Activated naive CD4-positive, alpha-beta T cell treated with anti-CD3 and anti-CD28 coated beads for 36 hours (primary cell): ENCODE results near the gene STK32B. TPM values are rescaled to one million over a fixed set of nuclear protein-coding genes. Genes with fewer than 3 reads are reported as not detected.

ENCODE experiments used
- CTCF ChIA-PET: fragments of 350-600 bp; sonication (Branson Sonifier 250); formaldehyde crosslinking; loops from one replicate; lab custom pipeline; 2021; ENCODE audit warnings: antibody characterized with exemption; lab: Charles Lee
- DNase-seq: peaks from one replicate; pipeline ENCODE4 v3.0.0-alpha.2; 2020
- H3K27ac Mint-ChIP-seq: one replicate; pipeline ENCODE4 v1.8.0; 2021; ENCODE audit warnings: mild to moderate bottlenecking, mixed read lengths
- H3K27me3 Mint-ChIP-seq: one replicate; pipeline ENCODE4 v1.8.0; 2021; ENCODE audit warnings: low read depth, mixed read lengths
- H3K36me3 Mint-ChIP-seq: one replicate; pipeline ENCODE4 v1.8.0; 2021; ENCODE audit warnings: low read depth, mixed read lengths
- H3K4me1 Mint-ChIP-seq: one replicate; pipeline ENCODE4 v1.8.0; 2021; ENCODE audit warnings: low read depth, mixed read lengths
- H3K4me3 Mint-ChIP-seq: one replicate; pipeline ENCODE4 v1.8.0; 2021; ENCODE audit warnings: mild to moderate bottlenecking, moderate library complexity, mixed read lengths
- H3K9me3 Mint-ChIP-seq: one replicate; pipeline ENCODE4 v1.8.0; 2021; ENCODE audit warnings: mixed read lengths
- intact Hi-C: fragments of 100-400 bp; cut with micrococcal nuclease; formaldehyde crosslinking; loops from one replicate; pipeline ENCODE4 v1.15.1; 2023
- total RNA-seq, 2 experiments: library from RNA; stranded (reverse); gene quantifications; one replicate each; pipeline ENCODE4 v1.2.3, GENCODE V29; 2021

Gene STK32B
- total RNA-seq, 2 experiments from 2014 or later, result not detected

DNA sequence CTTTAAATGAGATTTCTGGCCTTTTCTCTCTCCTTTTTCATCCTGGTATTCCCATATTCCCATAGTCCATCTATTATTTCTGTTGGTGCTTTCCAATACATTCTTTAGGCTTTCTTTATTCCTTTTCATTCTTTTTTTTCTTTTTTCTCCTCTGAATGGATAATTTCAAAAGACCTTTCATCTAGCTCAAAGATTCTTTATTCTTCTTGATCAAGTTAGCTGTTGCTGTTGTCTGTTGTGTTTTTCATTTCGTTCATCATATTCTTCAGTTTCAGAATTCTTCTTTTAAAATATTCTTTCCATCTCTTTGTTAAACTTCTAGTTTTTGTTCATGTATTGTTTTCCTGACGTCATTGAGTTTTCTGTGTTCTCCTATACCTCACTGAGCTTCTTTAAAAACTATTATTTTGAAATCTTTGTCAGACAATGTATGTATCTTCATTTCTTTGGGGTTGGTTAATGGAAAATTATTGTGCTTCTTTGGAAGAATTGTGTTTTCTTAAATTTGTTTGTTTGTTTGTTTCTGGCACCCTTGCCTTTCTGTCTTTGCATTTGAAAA lies 30.2 kb downstream of the STK32B start:
- peaks cover 20% of the 10 kb centered on the region for H3K9me3 Mint-ChIP-seq
- no peak for DNase-seq
- H3K36me3 Mint-ChIP-seq, result peaks cover 3% of the 10 kb centered on the region
- intact Hi-C loops, result no loop called here
- H3K27me3 Mint-ChIP-seq, result peaks cover 15% of the 10 kb centered on the region
- H3K27ac Mint-ChIP-seq, result no peak overlapping the region
- no peak overlapping the region for H3K4me3 Mint-ChIP-seq
- CTCF ChIA-PET, result interaction anchor here (0.7 kb wide), 1 partner anchor 245 kb away, joined by 3 read pairs; no protein-coding TSS in a partner anchor
- no peaks in the 10 kb centered on the region for H3K4me1 Mint-ChIP-seq

- Mint-ChIP-seq H3K4me3 (no peak overlapping the region), H3K36me3 (peaks cover 3% of the 10 kb centered on the region), H3K27me3 (peaks cover 11% of the 10 kb centered on the region), H3K4me1 (no peaks in the 10 kb centered on the region), H3K27ac (no peak overlapping the region), H3K9me3 (peaks cover 20% of the 10 kb centered on the region)
- no peak for DNase-seq
- CTCF ChIA-PET, result no interaction called here
- intact Hi-C loops, result no loop called here
These were observed 31.1 kb downstream of the STK32B start for GRCh38 chr4:5082376-5082775.

DNA sequence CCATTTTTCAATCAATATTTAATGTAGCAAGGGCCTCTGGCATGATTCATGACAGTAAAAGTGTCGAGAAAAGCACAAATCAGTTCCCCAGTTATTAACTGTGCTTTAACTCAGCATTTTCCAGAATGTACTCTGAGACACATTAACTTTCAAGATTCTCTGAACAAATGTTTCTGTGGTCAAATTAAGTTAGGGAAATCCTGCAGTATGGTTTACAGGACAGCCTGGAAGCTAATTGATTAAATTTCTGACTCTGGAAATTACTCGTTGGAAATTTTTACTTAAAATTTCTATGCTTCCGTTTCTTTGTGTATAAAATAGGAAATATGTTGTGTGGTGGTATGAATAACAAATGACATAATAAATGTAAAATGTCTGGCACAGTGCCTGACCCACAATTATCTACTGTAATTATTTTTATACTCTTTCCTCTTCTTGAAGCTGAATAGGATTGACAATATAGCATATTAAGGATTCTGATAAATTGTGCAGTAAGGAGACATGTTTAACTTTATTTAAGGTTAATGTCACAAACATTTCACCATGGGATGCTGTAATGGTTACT lies 33.7 kb downstream of the STK32B start:
- Mint-ChIP-seq H3K9me3 (peaks cover 20% of the 10 kb centered on the region), H3K4me3 (no peak overlapping the region), H3K27ac (no peak overlapping the region), H3K36me3 (peaks cover 3% of the 10 kb centered on the region), H3K27me3 (peaks cover 3% of the 10 kb centered on the region), H3K4me1 (no peaks in the 10 kb centered on the region)
- no peak for DNase-seq
- CTCF ChIA-PET, result no interaction called here
- intact Hi-C loops, result no loop called here

DNA sequence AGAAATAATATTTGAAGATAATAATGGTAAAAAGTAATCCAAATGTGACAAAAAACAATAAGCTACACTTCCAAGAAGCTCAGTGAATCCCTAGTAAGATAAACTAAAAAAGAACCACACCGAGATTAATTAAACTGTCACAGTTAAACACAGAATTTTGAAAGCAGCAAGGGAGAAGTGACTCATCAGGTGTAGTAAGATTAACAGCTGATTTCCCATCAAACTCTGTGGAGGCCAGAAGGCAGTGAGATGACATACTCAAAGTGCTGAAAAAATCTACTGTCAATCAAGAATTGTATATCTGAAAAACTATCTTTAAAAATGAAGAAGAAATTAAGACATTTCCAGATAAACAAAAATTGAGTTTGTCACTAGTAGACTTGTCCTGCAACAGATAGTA lies 35.3 kb downstream of the STK32B start:
- Mint-ChIP-seq H3K36me3 (peaks cover under 1% of the 10 kb centered on the region), H3K27me3 (no peaks in the 10 kb centered on the region), H3K27ac (no peak overlapping the region), H3K9me3 (peaks cover 13% of the 10 kb centered on the region), H3K4me1 (no peaks in the 10 kb centered on the region), H3K4me3 (no peak overlapping the region)
- no peak for DNase-seq
- intact Hi-C loops, result no loop called here
- CTCF ChIA-PET, result no interaction called here

DNA sequence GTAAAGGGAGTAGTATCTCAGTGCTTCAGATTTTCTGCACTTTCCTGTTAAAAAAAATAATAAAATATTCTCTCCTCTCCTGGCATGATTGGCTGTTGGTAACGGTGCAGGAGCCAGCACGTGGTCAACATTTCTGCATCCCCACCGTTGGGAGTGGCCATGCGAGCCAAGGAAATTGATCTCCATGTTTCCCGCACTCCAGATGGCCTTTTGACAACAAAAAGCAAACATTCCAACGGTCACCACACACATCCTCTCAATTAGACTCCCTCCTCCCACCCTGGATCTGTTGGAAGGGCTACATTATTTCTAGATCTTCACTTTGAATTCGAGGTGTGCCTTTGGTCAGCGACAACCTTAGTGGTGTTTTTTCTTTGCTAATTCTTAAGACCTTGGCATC lies 45.0 kb downstream of the STK32B start:
- intact Hi-C loops, result no loop called here
- no peak for DNase-seq
- Mint-ChIP-seq H3K4me1 (no peaks in the 10 kb centered on the region), H3K4me3 (no peak overlapping the region), H3K36me3 (no peaks in the 10 kb centered on the region), H3K9me3 (peaks cover 1% of the 10 kb centered on the region), H3K27ac (no peak overlapping the region), H3K27me3 (no peaks in the 10 kb centered on the region)
- CTCF ChIA-PET, result no interaction called here

DNA sequence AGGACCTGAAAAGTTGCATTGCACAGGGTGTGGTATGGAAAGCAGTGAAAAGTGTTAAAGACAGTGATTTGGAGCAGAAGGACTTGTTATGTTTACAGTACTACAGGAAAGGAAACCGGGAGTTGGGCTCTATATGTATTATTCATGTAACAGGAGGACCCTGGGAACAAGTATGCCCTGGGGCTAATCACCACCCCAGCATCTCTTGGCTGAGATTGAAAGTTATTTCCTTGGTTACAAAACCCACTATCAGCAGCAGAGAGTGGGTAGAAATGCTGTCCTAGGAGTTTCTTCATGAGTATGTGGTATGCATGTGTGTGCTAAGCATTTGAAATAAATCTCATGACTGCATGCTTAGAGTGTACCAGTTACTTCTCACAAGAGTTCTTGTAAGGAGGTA lies 46.9 kb downstream of the STK32B start:
- no peak overlapping the region for H3K4me3 Mint-ChIP-seq
- H3K27me3 Mint-ChIP-seq, result peaks cover under 1% of the 10 kb centered on the region
- H3K9me3 Mint-ChIP-seq, result peaks cover 1% of the 10 kb centered on the region
- H3K36me3 Mint-ChIP-seq, result no peaks in the 10 kb centered on the region
- no peak overlapping the region for H3K27ac Mint-ChIP-seq
- no peaks in the 10 kb centered on the region for H3K4me1 Mint-ChIP-seq
- DNase-seq, result no peak
- CTCF ChIA-PET, result interaction anchor here (0.6 kb wide), 1 partner anchor 662 kb away, joined by 3 read pairs; no protein-coding TSS in a partner anchor
- intact Hi-C loops, result no loop called here

GRCh38 chr4:5100336-5100735 lies 49.1 kb downstream of the STK32B start:
- H3K4me3 Mint-ChIP-seq, result no peak overlapping the region
- peaks cover 1% of the 10 kb centered on the region for H3K9me3 Mint-ChIP-seq
- H3K36me3 Mint-ChIP-seq, result no peaks in the 10 kb centered on the region

DNA sequence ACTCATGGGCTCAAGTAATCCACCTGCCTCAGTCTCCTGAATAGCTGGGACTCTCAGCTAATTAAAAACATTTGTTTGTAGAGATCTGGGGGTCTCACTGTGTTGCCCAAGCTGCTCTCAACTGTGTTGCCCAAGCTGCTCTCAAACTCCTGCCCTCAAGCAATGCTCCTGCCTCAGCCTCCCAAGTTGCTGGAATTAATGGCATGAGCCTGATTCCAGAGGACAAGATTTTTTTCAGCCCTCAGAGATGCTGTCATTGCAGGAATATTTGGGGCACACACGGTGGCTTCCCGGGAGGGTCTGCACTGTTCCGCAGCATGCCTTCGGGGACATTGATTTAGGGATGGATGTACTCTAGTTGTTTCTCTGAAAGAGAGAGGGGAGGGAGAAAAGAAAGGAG lies 49.7 kb downstream of the STK32B start:
- H3K36me3 Mint-ChIP-seq, result no peaks in the 10 kb centered on the region

More at GRCh38 chr4:5100336-5100735, 49.1 kb downstream of the STK32B start:
- Mint-ChIP-seq H3K27ac (no peak overlapping the region), H3K27me3 (peaks cover 3% of the 10 kb centered on the region), H3K4me1 (no peaks in the 10 kb centered on the region)
- intact Hi-C loops, result no loop called here
- DNase-seq, result no peak
- CTCF ChIA-PET, result no interaction called here

GRCh38 chr4:5101571-5101970 lies 50.3 kb downstream of the STK32B start:
- CTCF ChIA-PET, result no interaction called here
- peaks cover 1% of the 10 kb centered on the region for H3K9me3 Mint-ChIP-seq

More for the DNA sequence above, 49.7 kb downstream of the STK32B start:
- peaks cover 1% of the 10 kb centered on the region for H3K9me3 Mint-ChIP-seq
- no peaks in the 10 kb centered on the region for H3K4me1 Mint-ChIP-seq
- no peak overlapping the region for H3K4me3 Mint-ChIP-seq
- peaks cover 3% of the 10 kb centered on the region for H3K27me3 Mint-ChIP-seq
- no peak for DNase-seq
- CTCF ChIA-PET, result no interaction called here
- intact Hi-C loops, result no loop called here
- no peak overlapping the region for H3K27ac Mint-ChIP-seq

GRCh38 chr4:5110901-5111300 lies 59.6 kb downstream of the STK32B start:
- DNase-seq, result no peak
- H3K27me3 Mint-ChIP-seq, result peaks cover 15% of the 10 kb centered on the region
- H3K36me3 Mint-ChIP-seq, result no peaks in the 10 kb centered on the region
- H3K9me3 Mint-ChIP-seq, result no peaks in the 10 kb centered on the region
- H3K4me3 Mint-ChIP-seq, result no peak overlapping the region
- intact Hi-C loops, result no loop called here
- CTCF ChIA-PET, result no interaction called here
- no peak overlapping the region for H3K27ac Mint-ChIP-seq
- no peaks in the 10 kb centered on the region for H3K4me1 Mint-ChIP-seq

More at GRCh38 chr4:5101571-5101970, 50.3 kb downstream of the STK32B start:
- Mint-ChIP-seq H3K4me3 (no peak overlapping the region), H3K27ac (no peak overlapping the region), H3K36me3 (no peaks in the 10 kb centered on the region), H3K27me3 (peaks cover 3% of the 10 kb centered on the region), H3K4me1 (no peaks in the 10 kb centered on the region)
- intact Hi-C loops, result no loop called here
- DNase-seq, result no peak

- H3K9me3 Mint-ChIP-seq, result no peaks in the 10 kb centered on the region
- CTCF ChIA-PET, result no interaction called here
- no peak overlapping the region for H3K4me3 Mint-ChIP-seq
- intact Hi-C loops, result no loop called here
- H3K27me3 Mint-ChIP-seq, result peaks cover 13% of the 10 kb centered on the region
- H3K4me1 Mint-ChIP-seq, result no peaks in the 10 kb centered on the region
- no peaks in the 10 kb centered on the region for H3K36me3 Mint-ChIP-seq
- no peak for DNase-seq
- H3K27ac Mint-ChIP-seq, result no peak overlapping the region
These were observed 61.2 kb downstream of the STK32B start for GRCh38 chr4:5112333-5113095.

DNA sequence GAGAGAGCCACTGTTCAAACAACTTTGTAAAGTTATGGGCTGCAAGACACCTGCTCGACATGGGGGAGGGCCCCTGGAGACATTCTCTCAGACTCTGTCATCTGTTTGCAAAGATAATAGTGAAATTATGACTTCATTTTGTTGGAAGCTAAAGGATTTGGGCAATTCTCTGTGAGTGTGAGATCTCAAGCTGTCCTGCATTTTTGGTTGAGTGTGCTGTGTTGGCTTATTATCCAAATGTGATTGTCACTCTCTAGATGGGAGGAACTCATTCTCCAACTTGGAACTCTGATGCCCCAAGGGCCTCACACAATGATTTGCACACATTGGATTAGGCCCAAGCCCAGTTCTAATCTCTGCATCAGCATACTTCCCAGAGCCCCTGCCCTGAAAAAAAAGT lies 63.7 kb downstream of the STK32B start:
- intact Hi-C loops, result no loop called here
- no peak overlapping the region for H3K27ac Mint-ChIP-seq
- H3K9me3 Mint-ChIP-seq, result no peaks in the 10 kb centered on the region
- no peak overlapping the region for H3K4me3 Mint-ChIP-seq
- no peaks in the 10 kb centered on the region for H3K36me3 Mint-ChIP-seq
- CTCF ChIA-PET, result interaction anchor here (0.8 kb wide), 1 partner anchor 107 kb away, joined by 3 read pairs; no protein-coding TSS in a partner anchor
- no peaks in the 10 kb centered on the region for H3K4me1 Mint-ChIP-seq
- no peaks in the 10 kb centered on the region for H3K27me3 Mint-ChIP-seq
- no peak for DNase-seq
